OCI-LY3 (cell line): Measurements from ENCODE around the gene COA7.
A peak's percentile ranks its signal among the peaks of the same experiment; 100 is the strongest.

ENCODE experiments used
- H2AFZ ChIP-seq: fragments of 200-600, 300-600 bp; shearing (Covaris generic); 2 replicates; pipeline ENCODE4 v1.6.0; 2014; ENCODE audit warnings: antibody characterized with exemption, low read depth, low read length
- H3K27ac ChIP-seq: fragments of 200-600, 300-600 bp; sonication (generic); 2 replicates; pipeline ENCODE4 v1.5.1; 2014; ENCODE audit warnings: mild to moderate bottlenecking, low read length, moderate library complexity, mixed read lengths
- H3K27me3 ChIP-seq: fragments of 200-600, 300-600 bp; sonication (generic); 2 replicates; pipeline ENCODE4 v1.6.1; 2014; ENCODE audit warnings: low read depth, low read length, mixed read lengths
- H3K36me3 ChIP-seq: fragments of 200-600, 300-600 bp; sonication (generic); replicated peaks from 2 replicates; pipeline ENCODE3; 2014; ENCODE audit warnings: low read depth, low read length, mixed read lengths
- H3K4me1 ChIP-seq: fragments of 300-600, 200-600 bp; sonication (generic); 2 replicates; pipeline ENCODE4 v1.6.1; 2014; ENCODE audit warnings: low read length, mixed read lengths
- H3K4me2 ChIP-seq: fragments of 200-600, 300-600 bp; sonication (generic); 2 replicates; pipeline ENCODE4 v1.6.1; 2014; ENCODE audit warnings: low read length, mixed read lengths
- H3K4me3 ChIP-seq: fragments of 300-600, 200-600 bp; sonication (generic); 2 replicates; pipeline ENCODE4 v1.5.1; 2014; ENCODE audit warnings: antibody characterized with exemption, mild to moderate bottlenecking, low read length, moderate library complexity
- H3K79me2 ChIP-seq: fragments of 300-600, 200-600 bp; shearing (Covaris generic); 2 replicates; pipeline ENCODE4 v1.6.1; 2014; ENCODE audit warnings: mild to moderate bottlenecking, low read length, mixed read lengths
- H3K9ac ChIP-seq: fragments of 300-600, 200-600 bp; shearing (Covaris generic); 2 replicates; pipeline ENCODE4 v1.6.0; 2014; ENCODE audit warnings: mild to moderate bottlenecking, low read length, moderate library complexity
- H3K9me3 ChIP-seq: fragments of 200-600, 300-600 bp; shearing (Covaris generic); 2 replicates; pipeline ENCODE4 v1.6.1; 2014; ENCODE audit warnings: low read length, mixed read lengths; ENCODE audit not compliant: insufficient read depth
- H4K20me1 ChIP-seq: fragments of 200-600, 300-600 bp; sonication (generic); 2 replicates; pipeline ENCODE4 v1.6.1; 2016; ENCODE audit warnings: low read length, mixed read lengths; ENCODE audit not compliant: insufficient read depth
- EZH2phosphoT487 ChIP-seq: fragments of 200-600 bp; shearing (Covaris generic); IDR thresholded peaks from 2 replicates; pipeline ENCODE4 v1.6.1; 2018; ENCODE audit warnings: antibody characterized with exemption, mixed run types, low read depth
- TF ChIP-seq, protein P1 (sequence below): fragments of 200-600, 300-600 bp; sonication (generic); IDR thresholded peaks from 2 replicates; pipeline ENCODE4 v1.5.1; 2014; ENCODE audit warnings: antibody characterized with exemption, low read length, low read depth

Gene COA7

DNA sequence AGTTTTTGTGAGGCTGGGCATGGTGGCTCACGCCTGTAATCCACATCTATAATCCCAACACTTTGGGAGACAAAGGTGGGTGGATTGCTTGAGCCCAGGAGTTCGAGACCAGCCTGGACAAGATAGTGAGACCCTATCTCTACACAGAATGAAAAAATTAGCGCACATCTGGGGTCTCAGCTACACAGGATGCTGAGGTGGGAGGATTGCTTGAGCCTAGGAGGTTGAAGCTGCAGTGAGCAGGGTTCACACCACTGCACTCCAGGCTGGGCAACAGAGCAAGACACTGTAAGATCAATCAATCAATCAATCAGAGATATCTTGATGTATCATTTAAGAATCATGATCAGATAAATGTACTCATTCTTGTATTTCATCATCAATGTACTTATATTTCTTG is 35.2 kb upstream of the COA7 start:
- no peak overlapping the region for H3K4me3 ChIP-seq
- TF ChIP-seq, protein P1, sequence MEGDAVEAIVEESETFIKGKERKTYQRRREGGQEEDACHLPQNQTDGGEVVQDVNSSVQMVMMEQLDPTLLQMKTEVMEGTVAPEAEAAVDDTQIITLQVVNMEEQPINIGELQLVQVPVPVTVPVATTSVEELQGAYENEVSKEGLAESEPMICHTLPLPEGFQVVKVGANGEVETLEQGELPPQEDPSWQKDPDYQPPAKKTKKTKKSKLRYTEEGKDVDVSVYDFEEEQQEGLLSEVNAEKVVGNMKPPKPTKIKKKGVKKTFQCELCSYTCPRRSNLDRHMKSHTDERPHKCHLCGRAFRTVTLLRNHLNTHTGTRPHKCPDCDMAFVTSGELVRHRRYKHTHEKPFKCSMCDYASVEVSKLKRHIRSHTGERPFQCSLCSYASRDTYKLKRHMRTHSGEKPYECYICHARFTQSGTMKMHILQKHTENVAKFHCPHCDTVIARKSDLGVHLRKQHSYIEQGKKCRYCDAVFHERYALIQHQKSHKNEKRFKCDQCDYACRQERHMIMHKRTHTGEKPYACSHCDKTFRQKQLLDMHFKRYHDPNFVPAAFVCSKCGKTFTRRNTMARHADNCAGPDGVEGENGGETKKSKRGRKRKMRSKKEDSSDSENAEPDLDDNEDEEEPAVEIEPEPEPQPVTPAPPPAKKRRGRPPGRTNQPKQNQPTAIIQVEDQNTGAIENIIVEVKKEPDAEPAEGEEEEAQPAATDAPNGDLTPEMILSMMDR, result no peak
- no peak for TF ChIP-seq EZH2phosphoT487
- no peak overlapping the region for H2AFZ ChIP-seq
- H3K36me3 ChIP-seq, result no peaks in the 10 kb centered on the region
- H3K4me1 ChIP-seq, result no peaks in the 10 kb centered on the region
- H3K79me2 ChIP-seq, result peaks cover under 1% of the 10 kb centered on the region; the same call in 1 of the 2 replicates
- no peak overlapping the region for H3K27ac ChIP-seq
- H3K27me3 ChIP-seq, result no peaks in the 10 kb centered on the region
- H3K4me2 ChIP-seq, result no peak overlapping the region
- H3K9ac ChIP-seq, result no peak overlapping the region
- H4K20me1 ChIP-seq, result no peaks in the 10 kb centered on the region
- no peaks in the 10 kb centered on the region for H3K9me3 ChIP-seq

GRCh38 chr1:52727956-52728656 is 30.0 kb upstream of the COA7 start:
- Histone ChIP-seq H3K4me2 (no peak overlapping the region), H3K4me1 (peaks cover 7% of the 10 kb centered on the region; the same call in 1 of the 2 replicates), H3K36me3 (no peaks in the 10 kb centered on the region), H3K27me3 (no peaks in the 10 kb centered on the region), H4K20me1 (no peaks in the 10 kb centered on the region), H2AFZ (no peak overlapping the region), H3K27ac (no peak overlapping the region), H3K9ac (no peak overlapping the region), H3K79me2 (peaks cover 20% of the 10 kb centered on the region), H3K4me3 (no peak overlapping the region), H3K9me3 (no peaks in the 10 kb centered on the region)
- TF ChIP-seq EZH2phosphoT487, result no peak
- TF ChIP-seq, protein P1, result no peak

GRCh38 chr1:52727114-52727586 is 29.0 kb upstream of the COA7 start:
- Histone ChIP-seq H3K79me2 (peaks cover 20% of the 10 kb centered on the region), H3K4me3 (peak overlapping the region; percentile 98)
- TF ChIP-seq EZH2phosphoT487, result no peak
- TF ChIP-seq, protein P1, result no peak

DNA sequence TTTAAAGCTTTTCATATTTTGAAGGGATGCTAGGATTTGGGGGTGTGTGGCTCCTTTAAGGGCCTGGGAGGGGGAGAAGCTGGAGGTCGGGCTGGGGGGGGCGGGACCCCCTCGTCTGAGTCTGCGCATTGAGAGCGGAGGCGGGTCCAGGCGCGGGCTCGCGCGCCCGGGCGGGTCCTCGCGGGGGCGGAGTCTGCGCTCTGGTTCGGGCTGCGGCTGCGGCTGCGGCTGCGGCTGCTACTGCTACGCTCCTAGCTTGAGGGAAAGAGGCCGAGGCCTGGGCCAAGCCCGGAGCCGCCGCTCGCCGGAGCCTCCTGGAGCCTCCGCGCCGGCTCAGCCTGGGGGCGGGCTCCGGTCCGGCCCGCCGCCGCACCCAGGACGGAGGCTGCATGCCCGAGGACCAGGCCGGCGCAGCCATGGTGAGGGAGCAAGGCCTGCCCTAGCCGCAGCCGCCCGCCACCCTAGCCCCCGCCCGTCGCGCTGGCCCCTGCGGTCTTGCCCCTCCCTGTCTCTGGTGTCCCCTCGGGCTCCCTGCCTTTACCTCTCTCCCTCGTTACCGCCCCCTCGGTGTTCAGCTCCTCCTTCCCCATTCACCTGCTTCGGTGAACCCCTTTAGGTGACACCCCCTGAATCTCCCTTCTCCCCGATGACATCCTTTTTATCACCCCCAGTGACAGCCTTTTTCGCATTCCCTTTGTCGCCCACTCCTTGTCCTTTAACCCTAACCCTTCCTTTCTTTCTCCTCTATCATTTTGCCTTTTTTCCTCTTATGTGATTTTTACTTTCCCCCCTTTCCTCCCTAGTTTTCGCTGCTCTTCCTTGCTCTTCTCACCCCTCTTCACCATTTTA is 28.3 kb upstream of the COA7 start, which contains the start of gene ZYG11B:
Gene ZYG11B, plus strand, starts transcription at position 189 of the 849 bp plus-strand sequence. Its CDS starts 201 bp downstream, at position 390.
- no peak within 1 kb of the TSS for H3K27ac ChIP-seq
- peaks cover 20% of the 10 kb centered on the region for H3K79me2 ChIP-seq
- no peak for TF ChIP-seq EZH2phosphoT487
- TF ChIP-seq, protein P1, result no peak
- peak within 1 kb of the TSS; percentile 80 for H3K9ac ChIP-seq
- no peaks in the 10 kb centered on the region for H3K9me3 ChIP-seq
- H3K36me3 ChIP-seq, result no peaks in the 10 kb centered on the region
- peaks cover 7% of the 10 kb centered on the region; the same call in 1 of the 2 replicates for H3K4me1 ChIP-seq
- peak within 1 kb of the TSS; percentile 98 for H3K4me2 ChIP-seq
- H3K27me3 ChIP-seq, result no peaks in the 10 kb centered on the region
- H3K4me3 ChIP-seq, result peak within 1 kb of the TSS; percentile 98
- peak within 1 kb of the TSS; percentile 98 for H2AFZ ChIP-seq
- no peaks in the 10 kb centered on the region for H4K20me1 ChIP-seq

More at GRCh38 chr1:52727114-52727586, 29.0 kb upstream of the COA7 start:
- H3K36me3 ChIP-seq, result no peaks in the 10 kb centered on the region
- no peak overlapping the region for H3K27ac ChIP-seq
- peaks cover 7% of the 10 kb centered on the region; the same call in 1 of the 2 replicates for H3K4me1 ChIP-seq
- no peaks in the 10 kb centered on the region for H3K9me3 ChIP-seq
- H3K27me3 ChIP-seq, result no peaks in the 10 kb centered on the region
- peak overlapping the region; percentile 98 for H3K4me2 ChIP-seq
- peak overlapping the region; percentile 80 for H3K9ac ChIP-seq
- no peaks in the 10 kb centered on the region for H4K20me1 ChIP-seq
- no peak overlapping the region for H2AFZ ChIP-seq
